Loucy (cell line): ENCODE results near the gene TMEM164.

Experiments
- CTCF ChIP-seq: fragments of 200-600 bp; sonication (generic); conservative IDR thresholded peaks from 2 replicates; pipeline ENCODE4 v1.5.1; 2014; ENCODE audit warnings: mild to moderate bottlenecking, antibody characterized with exemption, low read length
- EZH2phosphoT487 ChIP-seq: fragments of 200-600 bp; IDR thresholded peaks from 2 replicates; pipeline ENCODE4 v1.6.1; 2018; ENCODE audit warnings: antibody characterized with exemption, mild to moderate bottlenecking, moderate library complexity, borderline replicate concordance

DNA sequence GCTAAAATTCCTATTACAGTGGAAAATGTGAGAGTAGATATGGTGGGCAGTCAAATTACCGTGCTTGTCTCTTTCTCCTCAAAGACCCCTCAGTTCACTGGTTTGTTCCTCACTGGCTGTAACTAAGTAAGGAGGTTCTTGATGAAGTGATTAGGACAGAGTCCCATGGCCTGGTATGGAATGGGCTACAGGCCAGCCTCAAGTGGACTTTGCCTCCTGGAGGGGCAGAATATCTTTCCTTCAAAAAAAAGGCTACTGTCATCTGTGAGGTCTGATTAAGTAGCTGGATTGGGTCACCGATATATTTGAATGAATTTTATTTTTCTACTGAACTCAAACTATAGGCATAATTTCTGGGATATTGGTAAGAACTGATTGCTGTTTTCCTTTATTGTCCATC lies 38.5 kb upstream of the TMEM164 start:
- TF ChIP-seq CTCF: no peak
- no peak for TF ChIP-seq EZH2phosphoT487
